ENCODE data around the gene NDRG4.

Gene NDRG4

GRCh38 chr16:58493756-58494431 is 6.0 kb upstream of the NDRG4 start:
- no peak for DNase-seq (ENCODE audit: low read depth in 2 of 2)

GRCh38 chr16:58494981-58495520 is 4.9 kb upstream of the NDRG4 start:
- DNase-seq (ENCODE audit: low read depth in 2 of 2) = peak; percentile 77 to 81

GRCh38 chr16:58495521-58496331 is 4.2 kb upstream of the NDRG4 start:
- DNase-seq (ENCODE audit: low read depth in 2 of 2) = no peak

- DNase-seq (ENCODE audit: low read depth in 2 of 2) = no peak
Observed at GRCh38 chr16:58497468-58497867, 2.5 kb upstream of the NDRG4 start.

- DNase-seq (ENCODE audit: low read depth in 2 of 2) = no peak
Observed at GRCh38 chr16:58497935-58498334, 2.0 kb upstream of the NDRG4 start.

- DNase-seq (ENCODE audit: low read depth in 2 of 2) = no peak
Observed at GRCh38 chr16:58498341-58499091, 1.4 kb upstream of the NDRG4 start.

GRCh38 chr16:58499092-58499511 is 841 bp upstream of the NDRG4 start:
- DNase-seq (ENCODE audit: low read depth in 2 of 2) = no peak

GRCh38 chr16:58500430-58501241 is 693 bp downstream of the NDRG4 start:
- no peak for DNase-seq (ENCODE audit: low read depth in 2 of 2)

- no peak for DNase-seq (ENCODE audit: low read depth in 2 of 2)
Observed at GRCh38 chr16:58501242-58502131, 1.5 kb downstream of the NDRG4 start.

GRCh38 chr16:58502217-58502921 is 2.4 kb downstream of the NDRG4 start:
- DNase-seq (ENCODE audit: low read depth in 2 of 2) = no peak

- DNase-seq (ENCODE audit: low read depth in 2 of 2) = no peak
Observed at GRCh38 chr16:58503166-58503862, 3.4 kb downstream of the NDRG4 start.

GRCh38 chr16:58503863-58504688 is 4.1 kb downstream of the NDRG4 start:
- no peak for DNase-seq (ENCODE audit: low read depth in 2 of 2)

GRCh38 chr16:58506241-58507194 is 6.6 kb downstream of the NDRG4 start:
- no peak for DNase-seq (ENCODE audit: low read depth in 2 of 2)

GRCh38 chr16:58507195-58507962 is 7.4 kb downstream of the NDRG4 start:
- no peak for DNase-seq (ENCODE audit: low read depth in 2 of 2)

GRCh38 chr16:58507963-58508670 is 8.2 kb downstream of the NDRG4 start:
- no peak for DNase-seq (ENCODE audit: low read depth in 2 of 2)
